ENCODE results near the gene ARFGAP3.

- no peak for TF ChIP-seq POLR2A (IDR thresholded peaks at IDR 0.05; ENCODE audit: low read length)
- no peak for TF ChIP-seq CTCF (IDR thresholded peaks at IDR 0.05)
- no peak for TF ChIP-seq REST (IDR thresholded peaks at IDR 0.05)
- TF ChIP-seq EP300 (IDR thresholded peaks at IDR 0.05) = no peak
These were observed 90.2 kb downstream of the ARFGAP3 start for GRCh38 chr22:42766860-42767259.
